Erythroblast (primary cell): ENCODE measurements around the gene KLHDC8B.

Experiments
- DNase-seq, 2 experiments: peaks; one replicate each; lab custom pipeline; 2025; lab: John Stamatoyannopoulos, UW
- GATA1 ChIP-seq: IDR thresholded peaks from 2 replicates; pipeline ENCODE4 v1.6.1; 2011; ENCODE audit warnings: low read depth, mild to moderate bottlenecking, control low read depth, low read length, moderate library complexity
- POLR2A ChIP-seq: IDR thresholded peaks from 2 replicates; pipeline ENCODE4 v1.6.1; 2011; ENCODE audit warnings: mild to moderate bottlenecking, low read length

Gene KLHDC8B

DNA sequence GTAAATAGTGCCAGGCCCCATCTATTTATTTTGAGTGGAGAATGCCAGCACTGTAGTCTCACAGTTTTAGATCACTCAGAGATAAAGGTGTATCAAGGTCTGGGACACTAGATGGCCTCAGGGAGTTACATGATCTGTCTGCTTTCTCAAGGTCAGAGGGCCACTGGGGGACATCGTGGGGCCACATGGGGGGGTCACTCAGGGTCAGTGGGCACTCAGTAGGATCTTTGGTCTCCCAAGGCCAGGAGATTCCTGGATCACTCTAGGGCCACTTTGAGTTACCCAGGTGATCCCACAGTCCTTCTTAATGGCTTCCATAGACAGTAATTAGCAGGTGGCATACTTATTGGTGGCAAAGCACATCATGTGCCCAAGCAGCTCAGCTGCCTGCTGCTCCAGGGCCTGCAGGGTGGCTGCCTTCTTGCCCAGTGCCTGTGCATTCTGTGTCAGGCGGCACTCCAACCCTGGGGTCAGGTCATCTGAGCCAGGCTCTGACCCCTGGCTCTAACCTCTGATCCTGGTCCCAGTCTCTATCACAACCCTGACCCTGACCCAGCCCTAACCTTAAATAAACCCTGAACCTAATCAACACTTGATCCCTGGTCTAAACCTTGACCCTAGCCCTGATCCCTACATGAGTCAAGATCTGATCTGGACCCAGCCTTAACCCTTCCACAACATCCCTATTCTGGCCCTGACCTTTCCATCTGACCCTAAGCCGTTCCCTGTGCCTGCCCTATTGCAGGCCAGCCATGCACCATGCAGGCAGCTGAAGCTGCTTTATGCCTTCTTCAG, 36.7 kb upstream of the KLHDC8B start:
- TF ChIP-seq POLR2A (no peak), GATA1 (no peak)
- DNase-seq, result peak; percentile 20 to 36

- no peak for TF ChIP-seq POLR2A
- no peak for TF ChIP-seq GATA1
- DNase-seq, result no peak
Observed at GRCh38 chr3:49135499-49135898, 35.9 kb upstream of the KLHDC8B start.

DNA sequence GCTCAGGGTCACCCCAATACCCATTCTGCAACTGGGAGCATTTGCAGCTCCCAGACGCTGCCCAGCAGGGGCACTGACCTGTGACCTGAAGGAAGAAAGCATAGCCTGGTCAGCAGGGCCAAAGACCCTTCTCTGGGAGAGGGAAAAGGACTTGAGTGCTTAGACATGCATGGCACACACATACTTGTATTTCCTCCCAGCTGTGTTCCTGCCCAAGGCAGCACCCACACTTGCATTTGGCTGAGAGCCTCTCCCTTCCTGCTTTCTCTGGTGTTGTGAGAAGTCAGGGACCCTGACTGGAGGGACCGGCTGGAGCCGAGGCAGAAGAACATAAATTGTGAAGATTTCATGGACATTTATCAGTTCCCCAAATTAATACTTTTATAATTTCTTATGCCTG, 31.3 kb upstream of the KLHDC8B start:
- DNase-seq, result no peak
- no peak for TF ChIP-seq GATA1
- TF ChIP-seq POLR2A, result no peak

- no peak for TF ChIP-seq GATA1
- no peak for DNase-seq
Observed at GRCh38 chr3:49148159-49148558, 23.2 kb upstream of the KLHDC8B start.

DNA sequence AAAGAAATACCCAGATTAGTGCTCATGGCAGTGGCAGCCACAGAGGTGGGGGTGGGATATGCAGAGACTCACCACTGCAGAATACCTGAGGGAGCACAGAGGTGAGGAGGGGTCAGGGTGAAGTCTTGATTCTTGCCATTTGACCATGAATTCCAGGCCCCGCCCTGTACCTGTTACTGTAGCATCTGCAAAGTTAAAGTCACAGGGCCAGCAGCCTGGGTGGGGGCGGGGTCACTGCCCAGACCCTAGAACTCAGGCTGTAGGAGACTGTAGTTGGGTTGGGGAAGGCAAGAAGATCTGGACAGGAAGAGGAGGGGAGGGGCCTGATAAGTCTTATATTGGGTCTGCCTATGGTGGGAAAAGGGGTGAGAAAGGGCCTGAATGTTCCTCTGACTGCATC, 19.8 kb upstream of the KLHDC8B start:
- no peak for DNase-seq
- TF ChIP-seq GATA1, result no peak
- TF ChIP-seq POLR2A, result no peak

DNA sequence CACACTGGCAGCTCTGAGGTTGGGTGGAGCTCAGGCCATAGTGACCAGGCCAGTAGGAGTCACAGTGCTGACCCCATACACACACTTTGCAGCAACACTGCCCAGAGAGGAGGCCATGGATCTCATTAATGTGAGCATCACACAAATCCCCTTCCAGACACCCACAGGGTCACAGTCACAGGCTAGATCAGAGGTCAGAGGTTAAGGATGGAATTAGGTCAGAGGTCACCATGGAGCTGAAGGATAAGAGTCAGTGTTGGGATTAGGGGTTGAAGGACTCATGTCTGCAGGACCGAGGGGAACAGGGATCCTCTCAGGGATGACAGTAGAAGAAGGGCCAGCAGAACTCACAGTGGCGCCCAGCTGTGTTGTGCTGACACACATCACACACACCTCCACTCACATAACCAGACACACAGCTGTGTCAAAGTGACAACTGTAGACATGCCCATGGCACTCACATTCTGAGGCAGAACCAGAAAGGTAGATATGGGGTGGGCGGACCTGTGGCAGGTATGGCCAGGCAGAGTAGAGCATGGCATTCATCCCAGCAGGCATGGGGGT, 18.0 kb upstream of the KLHDC8B start:
- no peak for DNase-seq
- TF ChIP-seq POLR2A (no peak), GATA1 (no peak)

DNA sequence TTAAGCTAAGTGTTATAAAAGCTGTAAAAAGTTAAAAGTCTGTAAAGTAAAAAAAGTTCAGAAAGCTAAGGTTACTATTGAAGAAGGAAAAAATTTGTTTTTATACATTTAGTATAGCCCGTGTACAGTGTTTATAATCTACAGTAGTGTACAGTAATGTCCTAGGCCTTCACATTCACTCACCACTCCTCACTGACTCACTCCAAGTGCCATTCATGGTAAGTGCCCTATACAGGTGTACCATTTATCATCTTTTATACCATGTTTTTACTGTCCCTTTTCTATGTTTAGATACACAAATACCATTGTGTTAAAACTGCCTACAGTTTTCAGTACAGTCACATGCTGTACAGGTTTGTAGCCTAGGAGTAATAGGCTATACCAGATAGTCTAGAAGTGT, 14.1 kb upstream of the KLHDC8B start:
- no peak for DNase-seq
- TF ChIP-seq GATA1, result no peak
- TF ChIP-seq POLR2A, result no peak

- DNase-seq, result peak; percentile 61 to 73
- TF ChIP-seq GATA1 (no peak), POLR2A (peak; percentile 27)
Observed at GRCh38 chr3:49158103-49158709, 13.2 kb upstream of the KLHDC8B start.

DNA sequence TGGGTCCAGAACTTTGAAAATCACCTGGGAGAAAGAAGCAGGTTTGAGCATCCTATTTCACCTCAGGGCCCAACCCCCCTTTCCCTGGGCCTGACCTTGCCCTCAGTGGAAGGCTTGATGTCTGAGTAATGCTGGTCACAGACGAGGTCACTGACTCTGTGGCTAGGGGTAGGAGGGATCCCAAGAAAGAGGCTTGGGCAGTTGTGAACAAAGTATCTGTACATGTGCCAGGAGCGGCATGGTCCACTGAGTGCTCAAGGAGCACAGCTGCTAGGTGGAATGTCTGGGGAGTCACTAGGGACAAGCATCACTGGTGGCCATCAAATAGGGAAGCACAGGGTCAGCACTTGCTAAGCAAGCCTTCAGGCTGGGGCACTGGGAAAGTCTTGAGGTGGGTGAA, 12.6 kb upstream of the KLHDC8B start:
- DNase-seq, result no peak
- TF ChIP-seq GATA1, result no peak
- no peak for TF ChIP-seq POLR2A

GRCh38 chr3:49161197-49161596, 10.2 kb upstream of the KLHDC8B start:
- TF ChIP-seq POLR2A (no peak), GATA1 (no peak)
- DNase-seq, result no peak

DNA sequence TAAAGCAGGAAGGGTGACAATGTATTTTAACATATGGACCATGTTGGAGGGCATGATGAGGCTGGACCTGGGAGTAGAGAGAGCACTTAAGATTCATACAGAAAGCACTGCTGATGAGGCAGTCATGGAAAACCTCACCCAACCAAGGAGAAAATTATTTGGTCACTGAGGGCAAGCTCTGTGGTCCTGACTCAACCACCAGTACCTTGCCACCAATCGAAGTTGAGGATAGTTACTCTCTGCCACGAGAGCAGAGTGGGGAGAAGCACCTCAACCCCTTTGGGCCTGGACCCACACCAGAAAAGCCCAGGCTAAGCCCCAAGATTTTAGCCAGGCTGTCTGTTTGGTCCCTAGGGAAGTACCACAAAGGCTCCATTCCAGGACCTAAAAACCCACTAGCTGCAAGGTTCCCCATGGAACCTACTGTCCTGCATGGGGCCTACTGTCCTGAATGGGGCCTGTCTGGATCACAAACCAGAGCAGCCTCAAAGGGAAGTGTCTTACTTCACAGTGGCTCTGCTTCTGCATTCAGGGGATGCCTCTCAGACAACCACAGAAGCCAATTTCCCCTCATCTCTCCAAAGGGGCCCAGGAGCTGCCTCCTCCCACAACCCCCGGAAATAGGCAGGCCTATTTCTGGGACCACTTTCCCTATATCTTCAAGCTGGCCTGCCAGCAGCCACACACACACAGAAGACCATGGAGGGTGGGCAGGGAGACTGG, 9.4 kb upstream of the KLHDC8B start:
- TF ChIP-seq POLR2A (peak; percentile 30), GATA1 (no peak)
- DNase-seq, result no peak

DNA sequence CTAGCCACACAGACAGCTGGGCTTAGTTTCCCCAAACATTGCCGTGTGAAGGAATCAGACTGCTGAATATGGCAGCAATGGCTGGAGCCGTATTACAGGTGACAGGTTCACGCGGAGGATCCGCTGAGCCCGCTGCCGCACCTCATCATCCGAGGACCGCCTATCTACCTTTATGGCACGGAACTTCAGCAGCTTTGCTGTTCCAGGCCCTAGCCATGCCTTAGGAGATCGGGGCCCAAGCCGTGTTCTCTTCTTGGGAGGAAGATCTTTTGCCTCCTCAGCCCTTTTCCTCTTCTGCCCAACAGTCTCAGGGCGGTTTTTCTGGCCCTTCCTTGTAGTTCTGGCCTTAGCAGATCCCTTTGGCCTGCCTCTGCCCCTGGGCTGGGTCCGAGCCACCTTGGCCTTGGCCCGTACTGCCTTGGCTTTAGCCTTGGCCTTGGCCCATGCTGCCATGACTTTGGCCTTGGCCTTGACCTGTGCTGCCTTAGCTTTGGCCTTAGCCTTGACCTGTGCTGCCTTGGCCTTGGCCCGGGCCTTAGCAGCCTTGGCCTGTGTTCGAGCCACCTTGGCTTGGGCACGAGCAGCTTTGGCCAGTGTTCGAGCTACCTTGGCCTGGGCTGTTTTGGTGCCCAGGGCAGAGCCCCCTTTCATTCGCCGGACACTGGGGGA, 8.5 kb upstream of the KLHDC8B start:
- DNase-seq, result no peak
- TF ChIP-seq POLR2A (no peak), GATA1 (no peak)

DNA sequence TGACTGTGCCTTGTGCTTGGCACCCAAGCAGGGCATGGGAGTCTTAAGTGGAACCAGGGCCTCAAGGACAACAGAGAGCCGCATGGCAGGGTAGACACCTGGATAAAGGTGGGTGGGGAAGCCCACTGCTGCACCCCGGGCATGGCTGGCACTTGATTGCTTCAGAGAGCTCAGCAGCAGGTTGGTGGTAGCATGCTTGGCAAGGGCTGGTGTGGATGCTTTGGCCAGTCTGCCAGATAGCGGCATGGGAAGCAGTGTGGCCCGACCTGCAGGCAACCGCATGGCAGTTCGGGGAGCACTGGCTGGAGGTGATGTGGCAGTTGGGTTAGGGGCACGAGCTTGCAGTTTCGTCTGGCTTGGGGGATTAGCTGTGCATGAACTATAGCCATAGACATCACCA, 7.8 kb upstream of the KLHDC8B start:
- TF ChIP-seq POLR2A (no peak), GATA1 (no peak)
- DNase-seq, result no peak
